K562 (cell line): Measurements from ENCODE around the gene EPHB1.

ENCODE experiments used
- CHD4 ChIP-seq: fragments of 200-600 bp; sonication (generic); IDR thresholded peaks from 3 replicates; pipeline ENCODE4 v1.6.1; 2012; ENCODE audit warnings: low read depth, mild to moderate bottlenecking, mixed read lengths, low read length, inconsistent platforms; ENCODE audit not compliant: insufficient read depth, insufficient replicate concordance, poor library complexity, severe bottlenecking
- SREBF1 ChIP-seq: fragments of 150-350 bp; IDR thresholded peaks from 2 replicates; pipeline ENCODE4 v1.6.1; 2014; ENCODE audit warnings: antibody characterized with exemption, low read depth, low read length, borderline replicate concordance
- TAF1 ChIP-seq: IDR thresholded peaks from 2 replicates; pipeline ENCODE4 v1.6.1; 2011; ENCODE audit warnings: mild to moderate bottlenecking, low read length, moderate library complexity; ENCODE audit not compliant: insufficient read depth, control insufficient read depth, severe bottlenecking; ENCODE audit errors: extremely low read depth
- ZFP36 ChIP-seq: fragments of 150-350 bp; IDR thresholded peaks from 2 replicates; pipeline ENCODE4 v1.6.1; 2018; ENCODE audit warnings: low read length, low read depth; ENCODE audit not compliant: partially characterized antibody
- TF ChIP-seq, protein P1 (sequence below): sonication (generic); formaldehyde crosslinking; IDR thresholded peaks from 2 replicates; pipeline ENCODE4 v1.8.0; 2022; ENCODE audit warnings: missing genetic modification reagents, mild to moderate bottlenecking, borderline replicate concordance
- TF ChIP-seq, protein P2 (sequence below): IDR thresholded peaks from 2 replicates; pipeline ENCODE4 v1.6.1; 2016; ENCODE audit warnings: missing genetic modification characterization, missing compliant biosample characterization

DNA sequence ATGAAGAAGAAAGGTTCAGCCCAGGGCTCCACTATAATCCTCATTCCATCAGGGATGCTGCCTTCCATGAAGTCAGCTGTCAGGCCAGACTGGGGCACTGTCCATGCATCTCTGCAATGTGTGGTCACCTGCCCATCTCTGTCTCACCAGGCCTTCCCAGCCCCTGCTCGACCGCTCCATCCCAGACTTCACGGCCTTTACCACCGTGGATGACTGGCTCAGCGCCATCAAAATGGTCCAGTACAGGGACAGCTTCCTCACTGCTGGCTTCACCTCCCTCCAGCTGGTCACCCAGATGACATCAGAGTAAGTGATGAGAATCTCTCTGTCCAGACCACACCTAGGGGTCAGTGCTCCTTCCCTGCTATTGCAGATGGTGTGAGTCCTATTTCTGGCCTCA, 454.1 kb downstream of the EPHB1 start:
- no peak for TF ChIP-seq SREBF1
- TF ChIP-seq ZFP36 = no peak
- TF ChIP-seq CHD4 = no peak
- TF ChIP-seq, protein P1, sequence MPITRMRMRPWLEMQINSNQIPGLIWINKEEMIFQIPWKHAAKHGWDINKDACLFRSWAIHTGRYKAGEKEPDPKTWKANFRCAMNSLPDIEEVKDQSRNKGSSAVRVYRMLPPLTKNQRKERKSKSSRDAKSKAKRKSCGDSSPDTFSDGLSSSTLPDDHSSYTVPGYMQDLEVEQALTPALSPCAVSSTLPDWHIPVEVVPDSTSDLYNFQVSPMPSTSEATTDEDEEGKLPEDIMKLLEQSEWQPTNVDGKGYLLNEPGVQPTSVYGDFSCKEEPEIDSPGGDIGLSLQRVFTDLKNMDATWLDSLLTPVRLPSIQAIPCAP = no peak
- TF ChIP-seq, protein P2, sequence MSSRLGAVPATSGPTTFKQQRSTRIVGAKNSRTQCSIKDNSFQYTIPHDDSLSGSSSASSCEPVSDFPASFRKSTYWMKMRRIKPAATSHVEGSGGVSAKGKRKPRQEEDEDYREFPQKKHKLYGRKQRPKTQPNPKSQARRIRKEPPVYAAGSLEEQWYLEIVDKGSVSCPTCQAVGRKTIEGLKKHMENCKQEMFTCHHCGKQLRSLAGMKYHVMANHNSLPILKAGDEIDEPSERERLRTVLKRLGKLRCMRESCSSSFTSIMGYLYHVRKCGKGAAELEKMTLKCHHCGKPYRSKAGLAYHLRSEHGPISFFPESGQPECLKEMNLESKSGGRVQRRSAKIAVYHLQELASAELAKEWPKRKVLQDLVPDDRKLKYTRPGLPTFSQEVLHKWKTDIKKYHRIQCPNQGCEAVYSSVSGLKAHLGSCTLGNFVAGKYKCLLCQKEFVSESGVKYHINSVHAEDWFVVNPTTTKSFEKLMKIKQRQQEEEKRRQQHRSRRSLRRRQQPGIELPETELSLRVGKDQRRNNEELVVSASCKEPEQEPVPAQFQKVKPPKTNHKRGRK (tag) = no peak
- no peak for TF ChIP-seq TAF1
